NT2/D1 (cell line): Measurements from ENCODE around the gene GPR55.

Experiments used
- DNase-seq: peaks from one replicate; pipeline ENCODE4 v3.0.0-alpha.2; 2011; ENCODE audit warnings: low read depth, low spot score
- H3K27me3 ChIP-seq: 2 replicates; pipeline ENCODE4 v1.6.0; 2011; ENCODE audit warnings: mild to moderate bottlenecking; ENCODE audit not compliant: insufficient read length, insufficient read depth
- H3K36me3 ChIP-seq: 2 replicates; pipeline ENCODE4 v1.6.1; 2011; ENCODE audit warnings: mild to moderate bottlenecking, low read length, mixed read lengths; ENCODE audit not compliant: insufficient read depth, insufficient read length
- H3K4me1 ChIP-seq: 2 replicates; pipeline ENCODE4 v1.5.1; 2011; ENCODE audit not compliant: insufficient read depth, insufficient read length
- H3K4me3 ChIP-seq: 2 replicates; pipeline ENCODE4 v1.5.1; 2011; ENCODE audit warnings: low read depth; ENCODE audit not compliant: insufficient read length
- H3K9ac ChIP-seq: 2 replicates; pipeline ENCODE4 v1.6.0; 2011; ENCODE audit warnings: low read depth; ENCODE audit not compliant: insufficient read length
- H3K9me3 ChIP-seq: 2 replicates; pipeline ENCODE4 v1.5.1; 2011; ENCODE audit warnings: mild to moderate bottlenecking, low read length; ENCODE audit not compliant: insufficient read depth
- SUZ12 ChIP-seq: IDR thresholded peaks from 2 replicates; pipeline ENCODE4 v1.6.1; 2011; ENCODE audit not compliant: insufficient read length, insufficient read depth; ENCODE audit errors: extremely low read depth
- YY1 ChIP-seq: IDR thresholded peaks from 2 replicates; pipeline ENCODE4 v1.6.1; 2011; ENCODE audit not compliant: insufficient read length, insufficient read depth
- ZNF274 ChIP-seq: IDR thresholded peaks from 2 replicates; pipeline ENCODE4 v1.6.1; 2011; ENCODE audit warnings: mild to moderate bottlenecking, low read depth, low read length

The GPR55 gene

DNA sequence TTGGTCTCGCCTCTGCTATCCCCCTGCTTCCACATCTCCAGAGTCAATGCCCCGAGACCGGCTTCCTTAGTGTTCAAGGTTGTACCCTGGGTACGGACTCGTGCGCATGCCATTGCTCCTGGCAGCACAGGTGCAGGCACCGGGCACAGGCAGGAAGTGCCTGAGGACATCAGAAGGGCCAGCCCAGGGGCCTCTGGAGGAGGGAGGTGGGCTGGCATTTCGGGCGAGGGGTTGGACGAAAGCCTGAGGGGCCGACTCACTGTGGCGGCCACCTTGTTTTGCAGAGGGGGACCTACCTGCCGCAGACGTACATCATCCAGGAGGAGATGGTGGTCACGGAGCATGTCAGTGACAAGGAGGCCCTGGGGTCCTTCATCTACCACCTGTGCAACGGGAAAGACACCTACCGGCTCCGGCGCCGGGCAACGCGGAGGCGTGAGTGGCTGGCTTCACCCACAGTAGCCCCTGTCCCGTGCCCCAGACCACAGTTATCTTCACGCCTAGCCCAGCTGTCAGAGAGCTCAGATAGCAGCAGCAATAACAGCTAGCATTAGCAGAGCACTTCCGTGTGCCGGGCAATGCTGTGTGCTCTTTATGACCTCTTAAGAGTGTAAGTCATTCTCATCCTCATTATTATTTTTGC lies 47.8 kb downstream of the GPR55 start:
- no peaks in the 10 kb centered on the region for H3K27me3 ChIP-seq
- H3K9ac ChIP-seq = no peak overlapping the region
- H3K4me3 ChIP-seq = no peak overlapping the region
- H3K9me3 ChIP-seq = no peaks in the 10 kb centered on the region
- H3K4me1 ChIP-seq = peaks cover 32% of the 10 kb centered on the region
- TF ChIP-seq YY1 = no peak
- no peak for TF ChIP-seq SUZ12
- no peak for TF ChIP-seq ZNF274
- no peak for DNase-seq
- H3K36me3 ChIP-seq = peaks cover 81% of the 10 kb centered on the region

DNA sequence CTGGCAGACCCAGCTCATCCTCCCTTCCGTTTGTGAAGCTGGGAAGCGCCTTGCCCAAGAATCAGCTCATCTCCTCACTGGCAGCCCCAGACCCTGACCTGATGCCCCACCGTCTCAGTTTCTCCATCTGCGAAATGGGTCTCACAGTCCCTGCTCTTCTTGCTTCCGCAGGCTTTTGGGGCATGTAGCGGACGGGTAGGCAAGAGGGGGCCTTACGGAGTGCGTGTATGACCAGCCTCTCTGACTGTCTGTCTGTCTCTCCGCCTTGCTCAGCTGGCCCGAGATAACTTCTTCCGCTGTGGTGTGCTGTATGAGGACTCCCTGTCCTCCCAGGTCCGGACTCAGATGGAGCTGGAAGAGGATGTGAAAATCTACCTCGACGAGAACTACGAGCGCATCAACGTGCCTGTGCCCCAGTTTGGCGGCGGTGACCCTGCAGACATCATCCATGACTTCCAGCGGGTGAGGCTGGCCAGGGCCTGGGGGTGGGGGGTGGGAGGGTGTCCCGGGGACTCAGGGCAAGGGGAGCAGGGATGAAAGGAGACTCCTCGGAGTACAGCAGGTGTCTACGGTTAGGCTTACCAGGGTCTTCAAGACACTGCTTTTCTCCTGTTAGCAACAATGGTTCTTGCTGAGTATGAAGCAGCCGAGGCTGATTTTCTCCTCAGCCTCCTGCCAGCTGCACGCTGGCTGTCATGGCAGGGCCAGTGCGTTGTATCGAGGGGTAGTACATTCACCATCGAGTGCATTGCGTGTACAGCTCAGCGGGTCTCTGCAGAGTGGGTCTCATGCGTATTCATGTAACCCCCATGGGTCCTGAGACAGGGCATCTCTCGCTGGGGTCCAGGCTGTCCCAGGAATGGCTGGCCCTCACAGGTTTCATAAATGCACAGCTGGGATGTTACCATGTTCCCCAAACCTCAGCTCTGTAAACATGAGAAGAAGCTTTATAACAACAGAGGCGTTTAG lies 49.4 kb downstream of the GPR55 start:
- H3K9me3 ChIP-seq = no peaks in the 10 kb centered on the region
- DNase-seq = no peak
- no peak overlapping the region for H3K9ac ChIP-seq
- H3K4me3 ChIP-seq = no peak overlapping the region
- TF ChIP-seq ZNF274 (no peak), SUZ12 (no peak), YY1 (no peak)
- H3K36me3 ChIP-seq = peaks cover 85% of the 10 kb centered on the region
- H3K4me1 ChIP-seq = peaks cover 44% of the 10 kb centered on the region
- no peaks in the 10 kb centered on the region for H3K27me3 ChIP-seq

DNA sequence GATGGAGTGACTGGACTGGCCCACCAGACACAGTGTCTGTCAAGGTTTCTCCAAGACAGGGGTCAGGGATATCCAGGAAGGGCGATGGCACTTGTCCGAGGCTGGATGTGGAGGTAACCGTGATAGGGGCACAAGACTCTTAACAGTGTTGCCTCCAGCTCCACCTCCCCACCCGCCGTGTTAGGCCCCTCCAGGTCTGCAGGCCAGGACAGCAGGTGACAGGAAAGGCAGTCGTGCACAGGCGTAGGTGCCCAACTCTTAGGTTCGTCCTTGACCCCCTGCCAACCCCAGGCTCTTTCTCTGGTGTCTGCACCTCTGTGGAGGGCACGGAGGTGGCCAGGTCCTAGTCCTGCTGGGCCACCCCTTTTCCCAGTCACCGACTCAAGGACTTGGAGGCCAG lies 50.2 kb downstream of the GPR55 start:
- H3K4me1 ChIP-seq = peaks cover 51% of the 10 kb centered on the region
- peaks cover 83% of the 10 kb centered on the region for H3K36me3 ChIP-seq
- peak overlapping the region; percentile 26 for H3K9ac ChIP-seq

DNA sequence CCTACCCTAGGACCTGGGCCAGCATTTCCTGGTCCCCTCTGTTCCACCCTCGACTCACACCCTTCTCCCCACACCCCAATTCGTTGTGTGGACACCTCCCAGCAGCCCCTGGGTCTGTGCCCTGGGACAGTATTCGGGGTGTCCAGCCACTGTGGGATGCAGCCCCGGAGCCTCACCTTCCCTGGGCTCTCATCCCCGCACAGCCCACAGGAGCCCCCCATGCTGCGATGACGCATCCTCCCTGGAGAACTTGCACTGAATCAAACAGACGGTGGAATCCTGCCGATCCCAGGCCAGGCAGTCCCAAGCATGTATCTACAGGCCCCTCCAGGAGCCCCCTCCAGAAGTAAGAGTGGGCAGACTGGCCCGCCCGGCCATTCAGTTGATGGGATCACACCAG lies 50.6 kb downstream of the GPR55 start:
- Histone ChIP-seq H3K27me3 (no peaks in the 10 kb centered on the region), H3K9me3 (no peaks in the 10 kb centered on the region), H3K9ac (peak overlapping the region; percentile 26), H3K4me1 (peaks cover 55% of the 10 kb centered on the region), H3K4me3 (no peak overlapping the region), H3K36me3 (peaks cover 79% of the 10 kb centered on the region)
- DNase-seq = no peak
- TF ChIP-seq SUZ12 (no peak), ZNF274 (no peak), YY1 (no peak)

More for the DNA sequence above, 50.2 kb downstream of the GPR55 start:
- Histone ChIP-seq H3K4me3 (no peak overlapping the region), H3K27me3 (no peaks in the 10 kb centered on the region), H3K9me3 (no peaks in the 10 kb centered on the region)
- TF ChIP-seq ZNF274 (no peak), SUZ12 (no peak), YY1 (no peak)
- DNase-seq = no peak

DNA sequence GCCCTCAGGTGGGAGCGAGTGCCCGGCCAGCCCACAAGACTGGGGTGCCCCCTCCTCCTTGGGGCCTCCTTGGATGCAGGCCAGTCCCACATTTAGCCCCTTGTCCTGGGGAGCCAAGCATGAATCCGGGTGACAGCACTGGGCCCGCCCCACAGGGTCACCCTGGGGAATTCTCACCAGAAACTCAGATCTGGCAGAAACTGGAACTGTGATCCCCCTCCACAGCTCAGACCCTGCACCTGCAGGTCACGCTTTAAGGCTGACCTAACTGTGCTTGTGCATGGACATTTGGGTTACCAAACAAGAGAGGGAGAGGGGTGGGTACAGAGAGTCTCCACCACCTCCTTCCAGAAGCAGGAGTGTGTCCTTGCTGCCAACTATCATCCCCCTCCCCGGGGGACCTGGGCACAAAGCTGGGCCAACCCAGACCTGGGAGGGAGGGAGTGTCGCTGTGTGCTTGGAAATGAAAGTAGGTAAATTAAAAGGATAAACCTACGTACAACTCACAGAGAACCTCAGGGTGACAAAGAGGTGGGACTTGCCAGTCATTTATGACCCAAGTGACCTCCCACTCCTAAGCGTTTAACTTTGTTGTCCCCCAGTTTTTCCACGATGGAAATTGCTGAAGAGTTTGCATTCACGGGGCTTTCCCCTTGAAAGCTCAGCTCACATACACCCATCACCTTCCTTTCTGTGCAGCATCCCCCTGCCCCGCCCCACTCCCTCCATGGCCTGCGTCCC lies 51.2 kb downstream of the GPR55 start:
- no peaks in the 10 kb centered on the region for H3K9me3 ChIP-seq
- H3K36me3 ChIP-seq = peaks cover 72% of the 10 kb centered on the region
- peak overlapping the region; percentile 12 for H3K9ac ChIP-seq
- no peak for DNase-seq
- no peak overlapping the region for H3K4me3 ChIP-seq
- TF ChIP-seq YY1 (no peak), ZNF274 (no peak), SUZ12 (no peak)
- peaks cover 60% of the 10 kb centered on the region for H3K4me1 ChIP-seq
- H3K27me3 ChIP-seq = no peaks in the 10 kb centered on the region

DNA sequence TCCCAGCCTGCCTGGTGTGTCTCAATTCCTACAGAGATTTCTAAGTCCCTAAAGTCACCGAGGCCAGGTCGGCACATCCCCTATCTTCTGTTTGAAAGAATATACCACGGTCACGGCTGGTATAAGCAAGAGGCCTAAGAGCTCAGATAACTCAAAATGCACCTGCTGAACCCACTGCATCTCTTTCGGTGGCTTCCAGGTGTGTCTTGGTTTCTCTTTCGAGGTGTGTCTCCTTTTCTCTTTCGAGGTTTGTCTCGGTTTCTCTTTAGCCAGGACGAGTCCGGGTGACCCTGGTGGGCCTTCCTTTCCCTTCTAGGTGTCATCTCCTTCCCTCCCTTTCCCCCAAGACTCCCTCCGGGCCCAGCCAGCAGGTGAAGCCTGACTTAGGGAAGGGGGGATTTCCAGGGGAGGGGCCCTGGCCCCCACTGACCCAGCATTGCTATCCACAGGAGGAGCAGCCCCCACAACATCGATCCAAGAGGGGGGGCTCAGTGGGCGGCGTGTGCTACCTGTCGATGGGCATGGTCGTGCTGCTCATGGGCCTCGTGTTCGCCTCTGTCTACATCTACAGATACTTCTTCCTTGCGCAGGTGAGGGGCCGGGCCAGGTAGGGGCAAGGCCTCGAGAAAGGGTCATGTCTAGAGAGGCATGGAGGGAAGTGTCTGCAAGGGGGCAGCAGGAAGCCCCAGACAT lies 51.9 kb downstream of the GPR55 start:
- no peaks in the 10 kb centered on the region for H3K27me3 ChIP-seq
- peak overlapping the region; percentile 36 for H3K9ac ChIP-seq
- H3K9me3 ChIP-seq = no peaks in the 10 kb centered on the region
- no peak overlapping the region for H3K4me3 ChIP-seq
- peaks cover 68% of the 10 kb centered on the region for H3K36me3 ChIP-seq
- no peak for TF ChIP-seq YY1
- no peak for DNase-seq
- peaks cover 65% of the 10 kb centered on the region for H3K4me1 ChIP-seq
